H7 (cell line): ENCODE measurements around the gene KRT76. TPM values are rescaled to one million over a fixed set of nuclear protein-coding genes. Genes with fewer than 3 reads are reported as not detected.
"Not testable (repeated sequence)": the region's sequence is repeated elsewhere in the genome, so short reads cannot be mapped to it uniquely, and the experiment has no call there.

ENCODE experiments used
- DNase-seq: peaks from one replicate; pipeline ENCODE4 v3.0.0; 2012
- H3K27me3 ChIP-seq: 2 replicates; pipeline ENCODE4 v1.6.0; 2011; ENCODE audit warnings: mild to moderate bottlenecking, low read length; ENCODE audit not compliant: control insufficient read depth, insufficient read depth
- H3K36me3 ChIP-seq: replicated peaks from 2 replicates; pipeline ENCODE4 v1.5.1; 2011; ENCODE audit warnings: low read length; ENCODE audit not compliant: control insufficient read depth, insufficient read depth
- H3K4me3 ChIP-seq: 2 replicates; pipeline ENCODE4 v1.5.1; 2011; ENCODE audit warnings: low read depth, mild to moderate bottlenecking, control low read depth, low read length, moderate library complexity; ENCODE audit not compliant: insufficient read depth
- total RNA-seq: library from RNA; depleted of rRNA; stranded (reverse); fragments of >200 nt; shearing (Covaris generic); gene quantifications from 2 replicates; pipeline ENCODE4 v1.2.3, GENCODE V29; 2014

The KRT76 gene
- total RNA-seq, 1 experiment from 2014 or later = not detected

DNA sequence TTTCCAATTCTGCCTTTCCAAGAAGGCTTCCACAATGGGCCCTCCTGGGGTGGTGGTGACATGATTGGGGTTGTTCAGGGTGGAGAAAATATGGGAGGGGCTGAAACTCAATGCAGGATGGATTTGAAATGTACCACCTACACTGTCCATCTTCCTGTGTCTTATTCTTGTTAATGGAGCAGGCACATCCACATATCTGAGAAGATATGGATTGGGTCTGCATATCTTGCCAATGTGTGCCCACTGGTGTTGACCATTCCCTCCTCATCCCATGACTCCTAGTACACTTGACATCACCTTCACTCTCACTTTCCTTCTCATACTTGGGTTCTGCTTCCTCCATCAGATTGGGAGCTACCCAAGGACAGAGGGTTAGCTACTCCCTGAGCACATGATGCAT, 7.2 kb downstream of the KRT76 start:
- no peak for DNase-seq
- no peaks in the 10 kb centered on the region for H3K36me3 ChIP-seq
- no peaks in the 10 kb centered on the region; the same call in 1 of the 2 replicates for H3K27me3 ChIP-seq
- H3K4me3 ChIP-seq = no peak overlapping the region

DNA sequence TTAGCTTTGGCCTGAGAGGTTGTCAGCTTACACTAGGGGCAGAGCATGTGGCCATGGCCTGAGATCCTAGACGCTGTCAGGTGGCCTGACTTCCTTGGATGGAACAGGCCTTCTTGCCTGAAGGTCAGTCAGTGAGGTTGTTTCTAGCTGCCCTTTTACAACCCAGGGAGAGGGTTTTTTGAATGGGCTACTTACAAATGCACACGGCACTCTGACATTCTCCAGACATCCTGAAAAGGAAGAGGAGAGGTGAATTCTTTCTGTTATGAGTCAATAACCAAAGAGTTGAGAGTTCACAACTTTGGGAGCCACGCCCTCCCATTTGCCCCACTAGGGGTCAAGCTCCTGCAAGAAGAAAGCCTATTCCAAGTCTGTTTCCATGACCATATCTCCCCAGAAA, 7.8 kb downstream of the KRT76 start:
- Histone ChIP-seq H3K27me3 (no peaks in the 10 kb centered on the region; the same call in 1 of the 2 replicates), H3K4me3 (no peak overlapping the region), H3K36me3 (no peaks in the 10 kb centered on the region)
- no peak for DNase-seq

DNA sequence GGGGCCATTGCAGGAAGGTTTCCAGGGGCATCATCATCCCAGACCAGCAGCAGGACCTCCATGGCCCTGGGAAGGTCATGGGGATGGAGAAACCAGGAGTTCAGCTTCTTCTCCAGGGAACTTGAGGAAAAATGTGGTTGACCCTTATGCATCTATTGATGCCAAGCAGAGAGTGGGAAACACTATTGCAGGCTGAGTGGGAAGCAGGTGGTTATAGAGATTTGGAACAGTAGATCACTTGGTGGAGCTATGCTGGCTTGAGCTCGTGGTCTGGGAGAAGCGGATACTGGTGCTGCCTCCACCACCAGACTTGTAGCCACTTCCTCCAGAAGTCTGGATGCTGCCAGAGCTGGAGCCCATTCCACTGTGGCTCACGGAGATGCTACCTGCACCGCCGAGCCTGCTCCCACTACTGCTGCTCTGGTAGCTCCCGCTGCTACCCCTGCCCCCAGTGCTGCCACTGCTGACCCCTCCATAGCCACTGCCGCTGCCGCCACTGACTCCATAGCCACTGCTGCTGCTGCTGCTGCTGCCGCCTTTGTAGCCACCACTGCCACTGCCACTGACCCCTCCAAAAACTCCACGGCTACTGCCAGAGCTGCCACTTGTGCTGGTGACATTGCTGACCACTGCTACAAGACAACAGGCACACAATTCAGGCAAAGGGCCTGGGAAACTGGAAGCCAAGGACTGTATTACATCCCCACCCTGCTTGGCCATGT, 8.5 kb downstream of the KRT76 start:
- no peak overlapping the region for H3K4me3 ChIP-seq
- H3K27me3 ChIP-seq = no peaks in the 10 kb centered on the region; the same call in 1 of the 2 replicates
- no peaks in the 10 kb centered on the region for H3K36me3 ChIP-seq
- DNase-seq = no peak

DNA sequence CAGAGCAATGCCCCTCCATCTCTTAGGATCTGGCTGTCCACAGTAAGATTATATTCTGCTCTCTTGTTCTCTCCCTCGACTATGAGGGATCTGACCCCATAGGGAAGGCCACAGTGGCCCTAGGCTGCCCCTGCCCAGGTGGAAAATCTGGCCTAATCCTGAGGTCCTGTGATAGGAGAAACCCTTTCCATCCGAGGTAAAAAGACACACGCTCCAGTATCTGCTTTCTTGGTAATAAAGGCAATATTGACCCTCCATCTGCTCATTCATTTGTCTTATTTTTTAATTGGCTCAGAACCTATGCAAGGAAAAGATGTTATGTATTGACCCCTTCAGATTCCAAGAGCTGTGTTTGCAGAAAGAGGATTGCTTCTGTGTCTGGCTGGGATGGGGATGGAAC, 9.7 kb downstream of the KRT76 start:
- no peaks in the 10 kb centered on the region; the same call in 1 of the 2 replicates for H3K27me3 ChIP-seq
- H3K4me3 ChIP-seq = no peak overlapping the region
- H3K36me3 ChIP-seq = no peaks in the 10 kb centered on the region
- no peak for DNase-seq

DNA sequence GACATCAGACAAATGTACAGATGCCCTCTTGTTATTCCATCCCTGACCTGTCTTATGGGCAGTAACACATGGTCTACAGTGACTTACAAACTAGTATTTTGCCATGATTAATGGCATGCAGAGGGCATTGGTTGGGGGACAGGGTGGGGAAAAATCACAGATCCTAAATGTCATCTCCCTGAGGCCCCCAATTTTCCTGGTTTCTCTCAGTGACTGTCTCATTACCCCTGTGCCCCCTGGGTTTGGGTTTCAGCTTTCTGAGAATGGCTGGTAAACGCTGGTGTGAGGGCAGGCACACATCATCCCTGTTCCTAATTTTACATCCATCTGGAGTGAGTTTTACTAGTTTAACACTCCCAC, 10.1 kb downstream of the KRT76 start:
- Histone ChIP-seq H3K4me3 (no peak overlapping the region), H3K27me3 (no peaks in the 10 kb centered on the region; the same call in 1 of the 2 replicates), H3K36me3 (no peaks in the 10 kb centered on the region)
- no peak for DNase-seq

DNA sequence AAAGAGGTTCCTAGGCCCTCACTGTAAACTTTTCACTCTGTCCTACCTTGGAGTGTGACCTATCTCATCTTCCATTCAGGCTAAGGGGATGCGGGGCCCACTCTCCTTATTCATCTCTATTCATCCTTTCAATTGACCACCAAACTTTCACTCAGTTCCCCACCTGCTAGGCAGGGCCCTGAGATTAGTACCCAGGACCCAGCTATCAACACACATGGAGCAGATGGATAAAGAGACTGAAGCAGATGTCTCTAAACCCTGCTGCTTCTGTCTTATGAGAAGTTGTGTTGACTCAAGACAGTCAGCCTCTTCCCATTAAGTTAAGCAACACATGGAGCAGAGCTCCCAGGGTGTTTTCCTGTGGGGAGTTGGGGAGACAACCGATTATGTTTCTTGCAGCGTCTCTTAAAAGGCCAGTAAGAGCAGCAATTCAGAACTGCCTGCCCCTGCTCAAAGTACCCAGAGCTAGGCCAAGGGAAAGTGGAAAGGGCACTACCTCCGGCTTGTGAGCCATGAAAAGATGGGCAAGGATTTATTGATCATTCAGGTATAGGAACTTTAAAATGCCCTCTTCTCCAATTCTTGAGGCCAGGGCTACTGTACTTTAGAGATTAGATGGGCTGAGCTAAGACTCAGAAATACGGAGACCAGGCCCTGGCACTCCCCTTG, 10.7 kb downstream of the KRT76 start:
- Histone ChIP-seq H3K27me3 (no peaks in the 10 kb centered on the region; the same call in 1 of the 2 replicates), H3K4me3 (no peak overlapping the region), H3K36me3 (no peaks in the 10 kb centered on the region)
- no peak for DNase-seq

DNA sequence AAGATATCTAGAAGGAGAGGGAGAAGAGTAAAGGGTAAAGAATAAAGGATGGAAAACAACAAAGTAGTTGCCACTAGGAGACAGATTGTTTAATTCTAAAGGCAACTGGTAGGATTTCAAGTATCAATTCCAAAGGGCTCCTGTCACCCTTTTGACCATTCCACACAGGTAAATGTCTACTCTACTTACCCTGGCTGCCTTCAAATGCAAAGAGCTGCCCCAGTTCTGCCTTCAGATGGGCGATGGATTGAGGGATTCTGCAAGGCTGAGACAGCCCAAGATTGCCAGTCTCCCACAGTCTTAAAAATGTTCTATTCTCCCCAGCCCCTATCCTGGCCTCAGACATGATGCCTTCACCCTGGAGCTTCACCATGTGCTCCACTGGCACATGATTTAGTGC, 11.4 kb downstream of the KRT76 start:
- Histone ChIP-seq H3K27me3 (no peaks in the 10 kb centered on the region; the same call in 1 of the 2 replicates), H3K4me3 (no peak overlapping the region)
- DNase-seq = no peak

DNA sequence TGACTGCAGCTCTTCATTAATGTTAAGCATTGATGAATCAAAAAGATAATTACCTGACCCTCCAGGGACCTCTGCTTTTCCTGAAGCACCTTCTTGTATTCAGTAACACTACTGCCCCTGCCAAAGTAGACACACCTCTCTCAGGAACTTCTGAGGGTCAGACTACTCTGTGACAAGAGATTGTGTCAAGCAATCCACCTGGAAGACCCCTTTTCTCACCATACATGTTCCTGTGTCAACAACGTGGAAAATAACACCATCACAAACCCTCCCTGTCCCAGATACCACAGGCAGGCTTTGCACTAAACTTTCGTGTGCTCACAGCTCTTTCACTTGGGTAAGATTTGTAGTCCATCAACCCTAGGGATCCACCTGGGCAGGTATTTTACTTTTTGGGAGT, 13.2 kb downstream of the KRT76 start:
- DNase-seq = no peak
- H3K27me3 ChIP-seq = no peaks in the 10 kb centered on the region
- no peak overlapping the region for H3K4me3 ChIP-seq
- H3K36me3 ChIP-seq = no peaks in the 10 kb centered on the region

More for the DNA sequence above, 11.4 kb downstream of the KRT76 start:
- no peaks in the 10 kb centered on the region for H3K36me3 ChIP-seq

DNA sequence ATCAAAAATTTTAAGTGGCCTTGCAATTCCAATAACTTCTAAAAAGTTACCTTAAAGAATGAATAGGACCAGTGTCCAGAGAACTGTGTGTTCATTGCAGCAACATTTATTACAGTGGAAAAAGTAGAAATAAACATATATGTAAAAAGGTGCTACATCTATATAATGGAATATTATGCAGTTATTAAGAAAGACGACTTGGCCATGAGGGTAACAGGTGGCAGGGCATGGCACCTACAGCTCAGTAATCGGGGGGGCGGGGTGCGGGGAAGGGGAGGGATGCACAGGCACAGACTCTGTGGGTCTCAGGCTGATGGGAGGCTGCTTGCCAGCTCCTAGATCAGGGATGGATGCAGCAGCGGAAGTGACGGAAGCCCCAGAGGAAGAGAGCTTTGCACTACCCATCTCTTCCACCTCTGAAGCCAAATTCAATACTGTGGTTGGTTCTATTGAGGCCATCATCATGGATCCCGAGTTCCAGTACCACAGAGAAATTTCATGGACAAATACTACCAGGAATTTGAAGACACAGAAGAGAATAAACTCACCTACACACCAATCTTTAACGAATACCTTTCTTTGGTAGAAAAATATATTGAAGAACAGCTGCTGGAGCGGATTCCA, 14.0 kb downstream of the KRT76 start:
- Histone ChIP-seq H3K27me3 (no peaks in the 10 kb centered on the region), H3K4me3 (no peak overlapping the region), H3K36me3 (no peaks in the 10 kb centered on the region)
- DNase-seq = no peak

DNA sequence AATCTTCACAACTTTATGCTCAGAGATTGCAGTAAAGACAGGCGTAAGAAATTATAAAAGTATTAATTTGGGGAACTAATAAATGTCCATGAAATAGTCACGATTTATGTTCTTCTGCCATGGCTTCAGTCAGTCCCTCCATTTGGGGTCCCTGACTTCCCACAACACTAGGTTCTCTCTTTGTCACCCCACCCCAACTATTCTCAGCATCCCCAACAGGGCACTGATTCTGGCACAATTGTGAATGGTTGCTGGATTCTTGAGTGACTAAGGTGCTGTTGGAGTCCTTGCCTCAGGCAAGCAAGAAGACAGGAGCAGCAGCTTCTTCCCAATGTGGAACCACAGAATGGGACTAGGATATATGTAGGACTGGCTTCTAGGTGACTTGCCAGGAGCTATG, 15.3 kb downstream of the KRT76 start:
- no peak for DNase-seq
- no peak overlapping the region for H3K4me3 ChIP-seq
- H3K36me3 ChIP-seq = no peaks in the 10 kb centered on the region
- no peaks in the 10 kb centered on the region for H3K27me3 ChIP-seq

DNA sequence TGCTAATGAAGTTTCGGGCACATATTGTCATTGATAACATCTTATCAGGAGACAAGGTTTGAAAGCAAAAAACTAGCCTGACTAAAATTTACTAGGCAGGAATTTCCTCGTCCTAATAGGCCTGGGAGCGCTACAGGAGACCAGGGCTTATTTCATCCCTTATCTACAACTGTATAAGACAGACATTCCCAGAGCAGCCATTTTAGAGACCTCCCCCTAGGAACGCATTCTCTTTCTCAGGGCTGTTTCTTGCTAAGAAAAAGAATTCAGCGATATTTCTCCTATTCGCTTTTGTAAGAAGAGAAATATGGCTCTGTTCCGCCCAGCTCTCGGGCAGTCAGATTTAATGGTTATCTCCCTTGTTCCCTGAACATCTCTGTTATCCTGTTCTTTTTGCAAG, 15.9 kb downstream of the KRT76 start:
- H3K36me3 ChIP-seq, DNase-seq, H3K27me3 ChIP-seq, H3K4me3 ChIP-seq: not testable (repeated sequence)

DNA sequence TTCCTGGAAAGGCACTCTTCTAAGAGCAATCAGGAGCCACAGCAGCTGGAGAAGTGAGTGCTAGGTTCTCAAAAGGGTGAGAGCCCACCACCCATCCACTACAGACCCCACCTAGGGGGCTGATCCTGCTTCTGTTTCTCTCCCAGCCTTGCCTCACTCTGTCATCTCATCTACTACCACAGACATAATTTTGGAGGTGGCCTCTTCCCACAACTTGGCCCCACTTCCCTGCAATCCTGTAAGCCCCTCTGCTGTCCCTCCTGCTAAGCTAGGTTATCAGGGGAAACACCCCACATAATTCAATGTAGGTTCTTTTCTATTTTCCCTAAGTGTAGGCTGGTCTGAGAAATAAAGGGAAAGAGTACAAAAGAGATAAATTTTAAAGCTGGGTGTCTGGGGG, 16.5 kb downstream of the KRT76 start:
- Histone ChIP-seq H3K36me3 (no peaks in the 10 kb centered on the region), H3K27me3 (peaks cover 1% of the 10 kb centered on the region; the same call in 1 of the 2 replicates), H3K4me3 (no peak overlapping the region)
- no peak for DNase-seq

DNA sequence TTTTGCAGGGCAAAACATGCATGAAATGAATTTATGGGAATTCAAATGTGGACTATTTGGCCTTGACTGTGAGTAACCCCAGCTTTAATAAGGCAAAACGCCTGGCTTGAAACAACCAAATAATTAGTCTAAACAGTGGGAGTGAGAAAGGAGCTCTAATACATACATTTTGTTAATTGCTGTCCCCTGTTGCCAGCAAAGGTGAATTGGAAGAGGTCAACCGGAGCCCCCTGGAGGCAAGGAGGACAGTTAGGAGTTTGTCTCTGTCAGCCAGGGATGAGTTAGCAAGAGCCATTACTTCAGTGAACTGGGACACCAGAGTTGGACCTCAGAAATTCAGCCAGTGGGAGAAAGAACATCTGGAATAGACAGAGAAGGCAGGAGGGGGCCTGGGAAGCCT, 17.4 kb downstream of the KRT76 start:
- DNase-seq = no peak
- Histone ChIP-seq H3K4me3 (no peak overlapping the region), H3K27me3 (peaks cover 1% of the 10 kb centered on the region; the same call in 1 of the 2 replicates), H3K36me3 (no peaks in the 10 kb centered on the region)

DNA sequence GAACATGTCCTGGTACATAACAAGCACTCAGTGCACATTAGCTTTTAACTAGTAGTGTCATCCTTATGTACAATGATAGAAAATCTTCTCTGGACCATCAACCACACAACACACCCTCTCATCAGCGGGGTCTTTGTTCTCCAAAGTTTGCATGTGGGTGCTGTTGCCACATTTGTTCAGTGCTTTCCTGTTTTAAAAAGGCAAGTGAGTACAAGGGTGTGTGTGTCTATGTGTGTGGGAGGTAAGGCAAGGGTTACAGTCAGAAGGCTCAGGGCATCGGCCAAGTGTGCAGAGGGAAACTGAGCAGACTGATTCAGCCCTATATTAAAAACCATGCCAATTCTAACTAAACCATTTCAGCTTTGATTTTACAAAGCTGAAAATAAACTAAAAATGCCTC, 17.9 kb downstream of the KRT76 start:
- no peaks in the 10 kb centered on the region for H3K36me3 ChIP-seq
- peaks cover 1% of the 10 kb centered on the region; the same call in 1 of the 2 replicates for H3K27me3 ChIP-seq
- no peak for DNase-seq
- no peak overlapping the region for H3K4me3 ChIP-seq
